ENCODE data around the gene OSBPL3.

OSBPL3 gene

GRCh38 chr7:24786306-24786705 is 193.7 kb downstream of the OSBPL3 start:
- no peak for DNase-seq

- DNase-seq, result no peak
Measured at GRCh38 chr7:24784277-24784676, 195.7 kb downstream of the OSBPL3 start.

GRCh38 chr7:24783698-24784097 is 196.3 kb downstream of the OSBPL3 start:
- DNase-seq, result no peak

- DNase-seq, result no peak
Measured at GRCh38 chr7:24781106-24781505, 198.9 kb downstream of the OSBPL3 start.

GRCh38 chr7:24779283-24779655 is 200.7 kb downstream of the OSBPL3 start:
- DNase-seq, result no peak

GRCh38 chr7:24778543-24779282 is 201.3 kb downstream of the OSBPL3 start:
- DNase-seq, result no peak

- no peak for DNase-seq
Measured at GRCh38 chr7:24777806-24778205, 202.2 kb downstream of the OSBPL3 start.

GRCh38 chr7:24773646-24774045 is 206.3 kb downstream of the OSBPL3 start:
- DNase-seq, result no peak

GRCh38 chr7:24769851-24770250 is 210.1 kb downstream of the OSBPL3 start:
- DNase-seq, result no peak

GRCh38 chr7:24769014-24769830 is 210.8 kb downstream of the OSBPL3 start:
- no peak for DNase-seq

- no peak for DNase-seq
Measured at GRCh38 chr7:24767878-24768569, 212.0 kb downstream of the OSBPL3 start.

- DNase-seq, result no peak
Measured at GRCh38 chr7:24764972-24765744, 214.8 kb downstream of the OSBPL3 start.

GRCh38 chr7:24764011-24764410 is 216.0 kb downstream of the OSBPL3 start:
- DNase-seq, result no peak

GRCh38 chr7:24763303-24763901 is 216.6 kb downstream of the OSBPL3 start:
- DNase-seq, result no peak

GRCh38 chr7:24762771-24763170 is 217.2 kb downstream of the OSBPL3 start:
- DNase-seq, result no peak

- no peak for DNase-seq
Measured at GRCh38 chr7:24760968-24761367, 219.0 kb downstream of the OSBPL3 start.

GRCh38 chr7:24757353-24758275 is 222.4 kb downstream of the OSBPL3 start, which contains the start of gene GSDME:
GSDME (minus strand) TSS chr7:24757464; CDS start chr7:24749774, 7,690 bp downstream.
- peak; percentile 46 for DNase-seq

- peak; percentile 46 for DNase-seq
Measured at GRCh38 chr7:24756545-24757352, 223.2 kb downstream of the OSBPL3 start.

GRCh38 chr7:24755541-24756407 is 224.2 kb downstream of the OSBPL3 start:
- no peak for DNase-seq

All from NCI-H510A (cell line).